Natural killer cell (primary cell): ENCODE measurements around the gene TRAPPC5. TPM values are rescaled to one million over a fixed set of nuclear protein-coding genes. Genes with fewer than 3 reads are reported as not detected.

Source experiments
- ATAC-seq, 3 donors: fragments of 150-1000 bp in 2 of 3; fragments of 200-7000 bp in 1 of 3; cut with Tn5 transposase; 1 replicate in 1 of 3; 2 replicates in 2 of 3; pipeline ENCODE4 v1.10.0; 2021; ENCODE audit warnings: mild to moderate bottlenecking in 2 of 3, moderate library complexity in 2 of 3
- DNase-seq, 2 donors: peaks; one replicate each; pipeline versions ENCODE4 v3.0.0 to v3.0.0-alpha.2; 2013 to 2021; ENCODE audit warnings: mixed read lengths in 1 of 2
- H3K27ac ChIP-seq: one replicate; pipeline ENCODE4 v1.5.1; 2013; ENCODE audit warnings: mild to moderate bottlenecking, low read length
- H3K27me3 ChIP-seq: one replicate; pipeline ENCODE4 v1.6.1; 2013; ENCODE audit warnings: low read length; ENCODE audit not compliant: control insufficient read depth, insufficient read depth
- H3K36me3 ChIP-seq: one replicate; pipeline ENCODE4 v1.6.1; 2013; ENCODE audit warnings: low read length; ENCODE audit not compliant: control insufficient read depth, insufficient read depth
- H3K4me1 ChIP-seq: one replicate; pipeline ENCODE4 v1.6.1; 2013; ENCODE audit warnings: low read length; ENCODE audit not compliant: control insufficient read depth, insufficient read depth
- H3K4me3 ChIP-seq: one replicate; pipeline ENCODE4 v1.5.1; 2013; ENCODE audit warnings: low read length
- H3K9me3 ChIP-seq: one replicate; pipeline ENCODE4 v1.6.1; 2013; ENCODE audit warnings: low read length; ENCODE audit not compliant: control insufficient read depth, insufficient read depth
- H3K27ac Mint-ChIP-seq, 2 donors: one replicate each; pipeline ENCODE4 v1.8.0; 2022; ENCODE audit warnings: mild to moderate bottlenecking in 2 of 2, mixed read lengths in 2 of 2, moderate library complexity in 1 of 2
- H3K27me3 Mint-ChIP-seq, 2 donors: one replicate each; pipeline ENCODE4 v1.8.0; 2022; ENCODE audit warnings: low read depth in 2 of 2, mixed read lengths in 2 of 2
- H3K36me3 Mint-ChIP-seq: one replicate; pipeline ENCODE4 v1.8.0; 2022; ENCODE audit warnings: mixed read lengths
- H3K4me1 Mint-ChIP-seq, 2 donors: one replicate each; pipeline ENCODE4 v1.8.0; 2022; ENCODE audit warnings: mixed read lengths in 2 of 2
- H3K4me3 Mint-ChIP-seq: one replicate; pipeline ENCODE4 v1.8.0; 2022; ENCODE audit warnings: mild to moderate bottlenecking, moderate library complexity, mixed read lengths
- H3K9me3 Mint-ChIP-seq, 2 donors: one replicate each; pipeline ENCODE4 v1.8.0; 2022; ENCODE audit warnings: mixed read lengths in 2 of 2
- WGBS: methylation state at CpG from one replicate; pipeline ENCODE4 v1.1.7; 2013; ENCODE audit warnings: missing lambda C conversion rate; ENCODE audit not compliant: insufficient coverage; 5-methylcytosine and 5-hydroxymethylcytosine counted together
- intact Hi-C: fragments of 100-400 bp; cut with micrococcal nuclease; formaldehyde crosslinking; loops from one replicate; pipeline ENCODE4 v1.14.2; 2022
- total RNA-seq, 4 donors: library from RNA; stranded (reverse); fragments of 120-200 nt in 1 of 4; gene quantifications; one replicate each; pipeline versions ENCODE4 v1.2.3 to v1.2.4, GENCODE V29; 2013 to 2022
- TF ChIP-seq, protein P1 (sequence below): fragments of 200-600 bp; IDR thresholded peaks from one replicate; pipeline ENCODE4 v1.8.0; 2022; ENCODE audit warnings: antibody characterized with exemption

Gene TRAPPC5
- total RNA-seq, 3 donors from 2014 or later (not counting 1 experiment from before 2014, with no cell fraction given): 53.8 to 58.8 (median 54.2) TPM

GRCh38 chr19:7639863-7640348 is 40.7 kb upstream of the TRAPPC5 start:
- H3K4me3 ChIP-seq: no peak overlapping the region
- WGBS: 98% methylated on average over 13 of the region's 13 CpGs
- no peak overlapping the region for H3K4me3 Mint-ChIP-seq
- H3K36me3 ChIP-seq: peaks cover 16% of the 10 kb centered on the region
- ATAC-seq (no peak), DNase-seq (no peak)
- TF ChIP-seq, protein P1, sequence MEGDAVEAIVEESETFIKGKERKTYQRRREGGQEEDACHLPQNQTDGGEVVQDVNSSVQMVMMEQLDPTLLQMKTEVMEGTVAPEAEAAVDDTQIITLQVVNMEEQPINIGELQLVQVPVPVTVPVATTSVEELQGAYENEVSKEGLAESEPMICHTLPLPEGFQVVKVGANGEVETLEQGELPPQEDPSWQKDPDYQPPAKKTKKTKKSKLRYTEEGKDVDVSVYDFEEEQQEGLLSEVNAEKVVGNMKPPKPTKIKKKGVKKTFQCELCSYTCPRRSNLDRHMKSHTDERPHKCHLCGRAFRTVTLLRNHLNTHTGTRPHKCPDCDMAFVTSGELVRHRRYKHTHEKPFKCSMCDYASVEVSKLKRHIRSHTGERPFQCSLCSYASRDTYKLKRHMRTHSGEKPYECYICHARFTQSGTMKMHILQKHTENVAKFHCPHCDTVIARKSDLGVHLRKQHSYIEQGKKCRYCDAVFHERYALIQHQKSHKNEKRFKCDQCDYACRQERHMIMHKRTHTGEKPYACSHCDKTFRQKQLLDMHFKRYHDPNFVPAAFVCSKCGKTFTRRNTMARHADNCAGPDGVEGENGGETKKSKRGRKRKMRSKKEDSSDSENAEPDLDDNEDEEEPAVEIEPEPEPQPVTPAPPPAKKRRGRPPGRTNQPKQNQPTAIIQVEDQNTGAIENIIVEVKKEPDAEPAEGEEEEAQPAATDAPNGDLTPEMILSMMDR: no peak
- H3K4me1 Mint-ChIP-seq: peaks cover 14 to 41% of the 10 kb centered on the region in 2 donors
- H3K9me3 ChIP-seq: no peaks in the 10 kb centered on the region
- no peaks in the 10 kb centered on the region for H3K27me3 ChIP-seq
- no peaks in the 10 kb centered on the region for H3K27me3 Mint-ChIP-seq
- H3K9me3 Mint-ChIP-seq: peaks cover 0 to 2% of the 10 kb centered on the region in 2 donors
- no peak overlapping the region for H3K27ac ChIP-seq
- intact Hi-C loops: loop anchor here (10.0 kb wide), 1 partner anchor 45 kb away; the partner anchor contains the start of gene TRAPPC5
- peaks cover 44% of the 10 kb centered on the region for H3K4me1 ChIP-seq
- no peaks in the 10 kb centered on the region for H3K36me3 Mint-ChIP-seq
- no peak overlapping the region for H3K27ac Mint-ChIP-seq

DNA sequence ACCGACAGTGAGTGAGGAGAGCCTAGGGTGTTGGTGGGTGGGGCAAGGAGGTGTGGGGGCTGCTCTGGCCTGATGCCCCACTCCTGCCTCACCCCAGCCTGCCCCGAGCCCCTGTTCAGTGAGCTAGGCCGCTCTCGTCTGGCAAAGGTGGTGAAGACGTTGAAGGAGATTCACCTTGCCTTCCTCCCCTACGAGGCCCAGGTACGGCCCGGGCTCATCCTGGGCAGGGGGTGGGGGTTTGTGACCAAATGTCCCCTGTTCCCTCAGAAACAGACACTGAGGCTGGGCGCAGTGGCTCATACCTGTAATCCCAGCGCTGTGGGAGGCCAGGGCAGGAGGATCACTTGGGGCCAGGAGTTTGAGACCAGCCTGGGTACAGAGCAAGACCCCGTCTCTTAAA is 39.8 kb upstream of the TRAPPC5 start:
- Histone ChIP-seq H3K9me3 (no peaks in the 10 kb centered on the region), H3K4me3 (no peak overlapping the region), H3K27ac (no peak overlapping the region), H3K27me3 (no peaks in the 10 kb centered on the region), H3K4me1 (peaks cover 45% of the 10 kb centered on the region), H3K36me3 (peaks cover 16% of the 10 kb centered on the region)
- intact Hi-C loops: no loop called here
- TF ChIP-seq, protein P1: no peak
- WGBS: 98% methylated on average over 11 of the region's 11 CpGs
- H3K27ac Mint-ChIP-seq: no peak overlapping the region
- no peaks in the 10 kb centered on the region for H3K36me3 Mint-ChIP-seq
- no peaks in the 10 kb centered on the region for H3K27me3 Mint-ChIP-seq
- peaks cover 14 to 38% of the 10 kb centered on the region in 2 donors for H3K4me1 Mint-ChIP-seq
- no peak for DNase-seq
- H3K9me3 Mint-ChIP-seq: peaks cover 0 to 2% of the 10 kb centered on the region in 2 donors
- H3K4me3 Mint-ChIP-seq: no peak overlapping the region
- ATAC-seq: no peak

DNA sequence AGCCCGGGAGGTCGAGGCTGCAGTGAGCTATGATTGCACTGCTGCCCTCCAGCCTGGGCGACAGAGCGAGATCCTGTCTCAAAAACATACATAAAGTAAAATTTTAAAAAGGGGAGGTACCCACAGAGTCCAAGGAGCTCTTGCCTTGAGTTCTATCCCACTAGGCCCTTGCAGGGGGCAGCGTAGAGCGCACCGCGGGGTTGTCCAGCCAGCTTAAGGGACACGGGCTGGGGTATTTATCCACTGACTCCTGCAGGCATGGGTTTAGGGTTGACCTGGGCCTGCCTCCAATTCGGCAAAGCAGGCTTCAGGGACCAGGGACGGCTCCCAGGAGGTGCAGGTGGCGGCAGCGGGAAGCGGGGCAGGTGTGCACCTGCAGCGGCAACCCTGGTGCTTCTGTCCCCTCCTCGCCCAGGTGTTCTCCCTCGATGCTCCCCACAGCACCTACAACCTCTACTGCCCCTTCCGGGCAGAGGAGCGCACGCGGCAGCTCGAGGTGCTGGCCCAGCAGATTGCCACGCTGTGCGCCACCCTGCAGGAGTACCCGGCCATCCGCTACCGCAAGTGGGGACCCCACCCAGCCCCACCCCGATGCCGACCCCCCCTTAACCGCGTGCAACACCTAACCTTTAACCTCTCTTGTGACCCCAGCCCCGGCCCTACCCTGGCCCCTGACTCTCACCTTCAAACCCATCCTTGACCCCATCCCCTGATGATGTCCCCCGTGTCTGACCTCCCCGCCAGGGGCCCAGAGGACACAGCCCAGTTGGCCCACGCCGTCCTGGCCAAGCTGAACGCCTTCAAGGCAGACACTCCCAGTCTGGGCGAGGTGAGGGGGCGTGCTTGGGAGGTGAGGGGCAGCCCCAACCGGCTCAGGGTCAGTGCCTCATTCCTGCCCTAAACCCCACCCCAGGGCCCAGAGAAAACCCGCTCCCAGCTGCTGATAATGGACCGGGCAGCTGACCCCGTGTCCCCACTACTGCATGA is 39.0 kb upstream of the TRAPPC5 start:
- Mint-ChIP-seq H3K36me3 (no peaks in the 10 kb centered on the region), H3K27me3 (no peaks in the 10 kb centered on the region), H3K4me1 (peaks cover 14 to 38% of the 10 kb centered on the region in 2 donors), H3K4me3 (no peak overlapping the region), H3K27ac (no peak overlapping the region), H3K9me3 (peaks cover 0 to 2% of the 10 kb centered on the region in 2 donors)
- peaks cover 20% of the 10 kb centered on the region for H3K36me3 ChIP-seq
- H3K4me3 ChIP-seq: no peak overlapping the region
- DNase-seq (no peak), ATAC-seq (no peak)
- H3K27me3 ChIP-seq: no peaks in the 10 kb centered on the region
- H3K9me3 ChIP-seq: no peaks in the 10 kb centered on the region
- intact Hi-C loops: no loop called here
- WGBS: 95% methylated on average over 41 of the region's 43 CpGs
- H3K4me1 ChIP-seq: peaks cover 37% of the 10 kb centered on the region
- no peak overlapping the region for H3K27ac ChIP-seq
- TF ChIP-seq, protein P1: no peak
